ENCODE results near the gene TRIP13. TPM values are rescaled to one million over a fixed set of nuclear protein-coding genes. Genes with fewer than 3 reads are reported as not detected.
"Not testable (repeated sequence)": the region's sequence is repeated elsewhere in the genome, so short reads cannot be mapped to it uniquely, and the experiment has no call there.

The TRIP13 gene
- total RNA-seq, 3 donors from 2014 or later = 0.96 to 2.3 (median 1.5) TPM

DNA sequence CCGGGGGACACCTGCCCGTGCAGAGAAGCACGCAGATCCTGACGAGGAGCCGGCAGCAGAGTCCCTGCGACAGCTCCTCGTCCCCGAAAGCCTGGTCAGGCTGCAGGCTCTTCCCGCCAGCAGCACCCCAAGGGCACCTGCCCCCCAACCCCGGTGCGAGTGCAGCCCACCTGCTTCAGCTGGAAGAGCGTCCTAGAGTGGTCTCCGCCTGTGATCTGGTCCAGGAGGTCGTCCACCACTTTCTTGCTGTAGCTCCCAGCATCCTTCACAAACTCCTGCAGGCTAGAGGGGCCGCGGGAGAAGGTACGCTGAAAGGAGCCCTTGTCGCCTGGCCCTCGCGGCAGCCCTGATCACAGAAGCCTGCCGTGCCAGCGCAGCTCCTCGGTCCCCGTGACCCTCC is 16.8 kb upstream of the TRIP13 start:
- H3K36me3 ChIP-seq = peaks cover 3% of the 10 kb centered on the region
- TF ChIP-seq, protein P1, sequence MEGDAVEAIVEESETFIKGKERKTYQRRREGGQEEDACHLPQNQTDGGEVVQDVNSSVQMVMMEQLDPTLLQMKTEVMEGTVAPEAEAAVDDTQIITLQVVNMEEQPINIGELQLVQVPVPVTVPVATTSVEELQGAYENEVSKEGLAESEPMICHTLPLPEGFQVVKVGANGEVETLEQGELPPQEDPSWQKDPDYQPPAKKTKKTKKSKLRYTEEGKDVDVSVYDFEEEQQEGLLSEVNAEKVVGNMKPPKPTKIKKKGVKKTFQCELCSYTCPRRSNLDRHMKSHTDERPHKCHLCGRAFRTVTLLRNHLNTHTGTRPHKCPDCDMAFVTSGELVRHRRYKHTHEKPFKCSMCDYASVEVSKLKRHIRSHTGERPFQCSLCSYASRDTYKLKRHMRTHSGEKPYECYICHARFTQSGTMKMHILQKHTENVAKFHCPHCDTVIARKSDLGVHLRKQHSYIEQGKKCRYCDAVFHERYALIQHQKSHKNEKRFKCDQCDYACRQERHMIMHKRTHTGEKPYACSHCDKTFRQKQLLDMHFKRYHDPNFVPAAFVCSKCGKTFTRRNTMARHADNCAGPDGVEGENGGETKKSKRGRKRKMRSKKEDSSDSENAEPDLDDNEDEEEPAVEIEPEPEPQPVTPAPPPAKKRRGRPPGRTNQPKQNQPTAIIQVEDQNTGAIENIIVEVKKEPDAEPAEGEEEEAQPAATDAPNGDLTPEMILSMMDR (IDR thresholded peaks at IDR 0.05) = no peak
- no peak for TF ChIP-seq POLR2AphosphoS5 (IDR thresholded peaks at IDR 0.05)
- no peak for TF ChIP-seq POLR2A (IDR thresholded peaks at IDR 0.05)
- intact Hi-C loops (cut with DNase I; ENCODE audit: low total_unique reads) = no loop called here
- H3K4me1 ChIP-seq = no peaks in the 10 kb centered on the region
- H3K27ac ChIP-seq = no peak overlapping the region
- no peak for DNase-seq (ENCODE audit: low spot score in 2 of 2)
- no peaks in the 10 kb centered on the region for H3K9me3 ChIP-seq
- H3K4me3 ChIP-seq = no peak overlapping the region
- H3K27me3 ChIP-seq = no peaks in the 10 kb centered on the region

DNA sequence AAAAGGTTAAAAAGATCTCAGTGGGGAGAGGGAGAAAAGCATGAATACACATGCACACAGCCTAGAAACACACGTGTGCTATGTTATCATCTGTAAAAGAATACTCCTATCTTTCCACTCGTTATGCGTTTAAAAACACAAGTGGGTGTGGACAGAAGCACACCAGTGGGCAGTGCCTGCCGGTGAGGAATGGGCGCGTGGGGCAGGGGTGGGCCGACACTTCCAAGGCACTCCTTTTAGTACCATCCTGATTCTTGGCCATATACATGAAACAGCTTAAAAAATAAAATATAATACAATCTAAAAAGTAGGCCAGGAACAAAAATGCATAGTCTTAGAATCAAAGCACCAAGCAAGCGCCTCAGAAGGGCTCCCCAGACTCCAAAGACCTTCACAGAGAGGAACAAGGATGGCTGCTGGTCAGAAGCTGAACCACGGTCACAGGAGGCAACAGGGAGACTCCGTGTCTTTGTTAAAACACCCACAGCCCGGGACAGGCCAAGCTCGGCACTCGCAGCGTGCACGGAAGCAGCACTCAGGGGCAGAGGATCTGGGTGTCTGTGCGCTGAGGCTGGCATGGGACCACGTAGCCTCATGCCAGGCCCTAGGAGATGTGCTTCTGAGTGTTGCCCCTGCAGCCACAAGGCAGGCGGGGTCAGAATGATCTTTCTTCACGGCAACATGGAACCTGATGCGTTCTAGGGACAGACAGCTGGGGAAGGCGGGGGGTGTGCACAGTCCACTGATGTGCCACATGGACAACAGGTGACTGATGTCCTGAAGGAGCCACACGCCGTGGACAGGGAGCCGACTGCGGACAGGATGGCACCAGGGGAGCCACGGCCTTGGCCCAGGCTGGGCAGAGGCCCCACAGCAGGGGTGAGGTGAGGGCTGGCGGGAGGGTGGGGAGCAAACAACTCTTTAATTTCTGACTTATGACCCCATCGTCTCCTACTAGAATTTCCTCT is 16.0 kb upstream of the TRIP13 start:
- Histone ChIP-seq H3K4me1 (no peaks in the 10 kb centered on the region), H3K27ac (no peak overlapping the region), H3K36me3 (peaks cover 8% of the 10 kb centered on the region), H3K27me3 (no peaks in the 10 kb centered on the region), H3K9me3 (no peaks in the 10 kb centered on the region), H3K4me3 (no peak overlapping the region)
- intact Hi-C loops (cut with DNase I; ENCODE audit: low total_unique reads) = no loop called here
- TF ChIP-seq POLR2A (IDR thresholded peaks at IDR 0.05) = no peak
- no peak for DNase-seq (ENCODE audit: low spot score in 2 of 2)

DNA sequence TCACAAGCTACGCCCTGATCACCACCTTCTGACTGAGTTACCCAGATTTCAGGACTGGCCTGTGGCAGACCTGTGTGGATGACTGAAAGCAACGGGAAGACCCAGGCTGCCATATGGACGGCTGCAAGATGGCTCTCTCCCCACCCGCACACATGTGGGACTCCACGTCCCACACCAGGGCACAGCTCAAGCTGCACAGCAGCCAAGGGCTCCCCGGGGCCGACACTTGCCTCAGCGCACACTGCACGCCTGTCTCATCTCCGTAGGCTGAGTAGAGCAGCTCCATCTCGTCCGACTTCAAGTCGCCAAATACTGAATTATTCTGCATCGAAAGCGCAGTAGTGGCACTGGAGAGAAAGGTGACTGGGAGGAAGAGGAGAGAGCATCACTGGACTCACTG is 14.6 kb upstream of the TRIP13 start:
- DNase-seq (ENCODE audit: low spot score in 2 of 2) = no peak
- intact Hi-C loops (cut with DNase I; ENCODE audit: low total_unique reads) = no loop called here
- peaks cover 12% of the 10 kb centered on the region for H3K36me3 ChIP-seq

DNA sequence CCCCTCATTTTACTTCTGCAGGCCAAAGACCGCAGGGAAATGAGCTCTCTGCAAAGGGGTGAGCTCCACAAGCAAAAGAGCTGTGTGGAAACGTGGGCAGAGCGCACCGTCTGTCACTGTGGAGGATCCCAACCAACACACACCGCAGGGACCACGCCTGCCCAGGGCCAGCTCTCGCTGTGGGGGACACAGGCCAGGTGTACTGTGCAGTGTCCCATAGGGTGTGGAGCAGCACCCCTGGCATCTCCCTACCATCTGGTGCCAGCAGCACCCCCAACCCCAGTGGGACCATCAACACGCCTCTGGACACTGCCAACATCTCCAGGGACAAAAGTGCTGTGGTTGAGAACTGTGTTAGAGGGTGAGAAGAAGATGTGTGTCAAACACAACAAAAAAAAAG is 14.0 kb upstream of the TRIP13 start:
- H3K4me1 ChIP-seq; intact Hi-C loops (cut with DNase I; ENCODE audit: low total_unique reads); DNase-seq (ENCODE audit: low spot score in 2 of 2); H3K27ac ChIP-seq; H3K27me3 ChIP-seq; H3K9me3 ChIP-seq; H3K4me3 ChIP-seq: not testable (repeated sequence)
- peaks cover 17% of the 10 kb centered on the region for H3K36me3 ChIP-seq

More for the DNA sequence above, 14.6 kb upstream of the TRIP13 start:
- H3K9me3 ChIP-seq = no peaks in the 10 kb centered on the region
- H3K27ac ChIP-seq = no peak overlapping the region
- H3K4me3 ChIP-seq = no peak overlapping the region
- no peak for TF ChIP-seq POLR2A (IDR thresholded peaks at IDR 0.05)
- TF ChIP-seq POLR2AphosphoS5 (IDR thresholded peaks at IDR 0.05) = no peak
- TF ChIP-seq, protein P1 (IDR thresholded peaks at IDR 0.05) = no peak
- no peaks in the 10 kb centered on the region for H3K4me1 ChIP-seq
- H3K27me3 ChIP-seq = no peaks in the 10 kb centered on the region

DNA sequence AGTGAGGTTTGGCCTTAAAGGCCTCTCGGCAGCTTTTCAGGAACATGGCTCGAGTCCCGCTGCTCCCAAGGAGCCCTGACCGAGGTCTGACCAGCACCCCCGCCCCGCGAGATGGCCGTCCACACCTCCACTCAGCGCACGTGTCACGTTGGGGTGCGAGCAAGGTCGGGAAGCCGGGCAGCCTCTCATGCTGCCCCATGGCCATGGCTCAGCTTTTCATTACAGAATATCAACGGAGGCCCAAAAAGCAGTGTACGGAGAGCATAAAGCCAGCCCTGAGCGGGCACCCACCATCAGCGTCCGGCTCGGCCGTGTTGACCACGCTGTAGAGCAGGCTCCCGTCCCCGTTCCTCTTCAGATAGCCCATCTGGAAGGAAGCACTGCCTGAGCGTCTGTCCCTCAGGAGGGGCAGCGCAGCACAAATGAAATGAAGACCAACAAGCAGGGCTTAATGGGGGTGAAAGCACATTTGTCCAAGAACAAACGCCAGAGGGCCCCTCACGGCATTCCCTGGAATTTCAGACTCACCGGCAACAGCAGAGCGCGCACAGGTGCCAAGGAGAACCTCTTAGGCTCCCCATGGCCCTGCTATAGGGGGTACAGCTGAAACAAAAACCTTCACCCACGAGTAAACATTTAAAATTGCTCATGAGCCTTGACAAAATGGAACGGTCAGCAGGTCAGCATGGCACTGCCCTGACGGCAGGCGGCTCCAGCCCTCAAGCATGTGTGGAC is 11.7 kb upstream of the TRIP13 start:
- H3K9me3 ChIP-seq = no peaks in the 10 kb centered on the region
- no peaks in the 10 kb centered on the region for H3K27me3 ChIP-seq
- H3K27ac ChIP-seq = no peak overlapping the region
- intact Hi-C loops (cut with DNase I; ENCODE audit: low total_unique reads) = no loop called here
- H3K4me1 ChIP-seq = no peaks in the 10 kb centered on the region
- peaks cover 17% of the 10 kb centered on the region for H3K36me3 ChIP-seq
- DNase-seq (ENCODE audit: low spot score in 2 of 2) = no peak
- TF ChIP-seq POLR2A (IDR thresholded peaks at IDR 0.05) (no peak), POLR2AphosphoS5 (IDR thresholded peaks at IDR 0.05) (no peak)
- TF ChIP-seq, protein P1 (IDR thresholded peaks at IDR 0.05) = no peak
- no peak overlapping the region for H3K4me3 ChIP-seq

DNA sequence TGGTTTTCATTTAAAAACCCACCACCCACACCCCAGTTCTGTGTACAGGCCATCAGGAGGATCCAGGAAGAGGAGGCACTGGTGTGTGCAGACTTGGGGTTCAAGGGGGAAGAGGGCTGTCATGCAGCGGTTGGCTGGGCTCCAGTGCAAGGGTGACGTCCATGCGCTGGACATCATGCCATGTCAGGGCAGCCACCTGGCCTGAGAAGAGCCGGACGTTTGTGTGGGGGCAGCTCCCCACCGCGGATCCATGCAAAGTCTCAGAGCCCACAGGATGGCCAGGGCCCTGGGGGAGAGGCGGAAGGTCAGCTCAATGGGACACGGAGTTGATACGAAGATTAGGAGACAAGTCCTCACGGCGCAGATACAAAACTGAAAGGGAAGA is 11.1 kb upstream of the TRIP13 start:
- H3K4me3 ChIP-seq = no peak overlapping the region
- no peaks in the 10 kb centered on the region for H3K27me3 ChIP-seq
- TF ChIP-seq POLR2AphosphoS5 (IDR thresholded peaks at IDR 0.05) (no peak), POLR2A (IDR thresholded peaks at IDR 0.05) (no peak)
- TF ChIP-seq, protein P1 (IDR thresholded peaks at IDR 0.05) = no peak
- H3K9me3 ChIP-seq = no peaks in the 10 kb centered on the region
- DNase-seq (ENCODE audit: low spot score in 2 of 2) = no peak
- peaks cover 17% of the 10 kb centered on the region for H3K36me3 ChIP-seq
- no peak overlapping the region for H3K27ac ChIP-seq
- intact Hi-C loops (cut with DNase I; ENCODE audit: low total_unique reads) = no loop called here
- no peaks in the 10 kb centered on the region for H3K4me1 ChIP-seq
